A549 (cell line): ENCODE results near the gene CNIH2. TPM values are rescaled to one million over a fixed set of nuclear protein-coding genes. Genes with fewer than 3 reads are reported as not detected.

Source experiments
- ATAC-seq, 2 experiments: fragments of 200-7000 bp in 1 of 2; fragments of >200 bp in 1 of 2; cut with Nextera tagmentation in 1 of 2; cut with Tn5 transposase in 1 of 2; 3 replicates each; pipeline versions ENCODE4 v1.8.0 to v1.9.1; 2018 to 2020; ENCODE audit warnings: mild to moderate bottlenecking in 1 of 2, moderate library complexity in 1 of 2
- CTCF ChIA-PET: fragments of 300-600 bp; sonication (Branson Sonifier 250); formaldehyde crosslinking; extraction: SDS; loops from one replicate; lab custom pipeline; 2021; ENCODE audit warnings: antibody characterized with exemption, inconsistent platforms; lab: Yijun Ruan, JAX
- POLR2A ChIA-PET: fragments of 350-600 bp; formaldehyde crosslinking; extraction: SDS; loops from one replicate; lab custom pipeline; 2021; ENCODE audit warnings: antibody characterized with exemption, inconsistent platforms; lab: Yijun Ruan, JAX
- DNase-seq, 2 experiments: peaks; one replicate each; pipeline versions ENCODE4 v3.0.0 to v3.0.0-alpha.2; 2011 to 2016; ENCODE audit warnings: low read depth in 1 of 2, low spot score in 1 of 2
- FAIRE-seq: peaks from 2 replicates; lab custom pipeline; 2011; peaks lifted over from hg19 to GRCh38; lab: Jason Lieb, UNC
- H3K27ac ChIP-seq, 2 experiments: fragments of >200 bp; sonication (Bioruptor Twin); formaldehyde crosslinking; 3 replicates each; pipeline ENCODE4 v1.5.1; 2016 to 2017
- H3K4me1 ChIP-seq: fragments of >200 bp; sonication (Bioruptor Twin); formaldehyde crosslinking; 3 replicates; pipeline ENCODE4 v1.6.1; 2016
- H3K4me2 ChIP-seq: fragments of >200 bp; sonication (Bioruptor Twin); formaldehyde crosslinking; 3 replicates; pipeline ENCODE4 v1.6.1; 2016
- H3K4me3 ChIP-seq: fragments of >200 bp; sonication (Bioruptor Twin); formaldehyde crosslinking; 3 replicates; pipeline ENCODE4 v1.5.1; 2016
- H3K9me3 ChIP-seq: fragments of >200 bp; sonication (Bioruptor Twin); formaldehyde crosslinking; 3 replicates; pipeline ENCODE4 v1.6.1; 2016
- ATOH8 ChIP-seq: fragments of 250-450 bp; sonication (Bioruptor Pico); IDR thresholded peaks from 2 replicates; pipeline ENCODE4 v1.5.0; 2020; ENCODE audit warnings: low read depth, mild to moderate bottlenecking, moderate library complexity
- BHLHE40 ChIP-seq: IDR thresholded peaks from 2 replicates; pipeline ENCODE4 v1.6.1; 2012; ENCODE audit warnings: low read depth, low read length, inconsistent platforms
- CBX2 ChIP-seq: fragments of 200-600 bp; sonication (generic); IDR thresholded peaks from 2 replicates; pipeline ENCODE4 v1.6.1; 2016; ENCODE audit warnings: low read depth, mild to moderate bottlenecking, borderline replicate concordance
- CBX8 ChIP-seq: fragments of 200-600 bp; sonication (generic); IDR thresholded peaks from 2 replicates; pipeline ENCODE4 v1.6.1; 2016
- CHD2 ChIP-seq: fragments of 150-350 bp; IDR thresholded peaks from 2 replicates; pipeline ENCODE4 v1.6.1; 2014; ENCODE audit warnings: low read length; ENCODE audit not compliant: partially characterized antibody
- FOXS1 ChIP-seq: fragments of 250-450 bp; sonication (Bioruptor Pico); IDR thresholded peaks from 2 replicates; pipeline ENCODE4 v1.5.0; 2020; ENCODE audit warnings: mild to moderate bottlenecking, moderate library complexity
- HDAC2 ChIP-seq: fragments of 200-600 bp; sonication (generic); IDR thresholded peaks from 2 replicates; pipeline ENCODE4 v1.6.1; 2016
- HEYL ChIP-seq: fragments of 250-450 bp; sonication (Bioruptor Pico); IDR thresholded peaks from 2 replicates; pipeline ENCODE4 v1.8.0; 2021; ENCODE audit warnings: mild to moderate bottlenecking, moderate library complexity
- HOXB13 ChIP-seq: fragments of 250-450 bp; sonication (Bioruptor Pico); IDR thresholded peaks from 2 replicates; pipeline ENCODE4 v1.5.0; 2020; ENCODE audit warnings: low read depth, mild to moderate bottlenecking, moderate library complexity
- HOXB5 ChIP-seq: fragments of 250-450 bp; sonication (Bioruptor Pico); IDR thresholded peaks from 2 replicates; pipeline ENCODE4 v1.5.0; 2020; ENCODE audit warnings: mild to moderate bottlenecking, moderate library complexity
- JUNB ChIP-seq: fragments of >200 bp; sonication (Bioruptor Twin); formaldehyde crosslinking; IDR thresholded peaks from 2 replicates; pipeline ENCODE4 v1.6.1; 2016
- MAX ChIP-seq: IDR thresholded peaks from 2 replicates; pipeline ENCODE4 v1.6.1; 2012
- MYC ChIP-seq: IDR thresholded peaks from 2 replicates; pipeline ENCODE4 v1.6.1; 2012; ENCODE audit warnings: mild to moderate bottlenecking, inconsistent platforms, low read length, improper control_type of control experiment, borderline replicate concordance
- NFE2L2 ChIP-seq: fragments of 150-350 bp; conservative IDR thresholded peaks from 2 replicates; pipeline ENCODE4 v1.6.1; 2014; ENCODE audit warnings: low read length
- NPAS2 ChIP-seq: fragments of 250-450 bp; sonication (Bioruptor Pico); IDR thresholded peaks from 2 replicates; pipeline ENCODE4 v1.8.0; 2022; ENCODE audit warnings: mild to moderate bottlenecking, moderate library complexity, borderline replicate concordance
- NR3C1 ChIP-seq: fragments of >200 bp; sonication (Bioruptor Twin); formaldehyde crosslinking; IDR thresholded peaks from 3 replicates; pipeline ENCODE4 v1.6.1; 2017
- RAD21 ChIP-seq, 2 experiments: fragments of >200 bp in 1 of 2; sonication (Bioruptor Twin) in 1 of 2; formaldehyde crosslinking in 1 of 2; IDR thresholded peaks in 1 of 2; conservative IDR thresholded peaks in 1 of 2; 2 replicates in 1 of 2; 3 replicates in 1 of 2; pipeline ENCODE4 v1.6.1; 2012 to 2018; ENCODE audit warnings: inconsistent platforms in 1 of 2
- RARB ChIP-seq: fragments of 250-450 bp; sonication (Bioruptor Pico); IDR thresholded peaks from 2 replicates; pipeline ENCODE4 v1.8.0; 2021; ENCODE audit warnings: mild to moderate bottlenecking, moderate library complexity
- RCOR1 ChIP-seq: fragments of 150-350 bp; IDR thresholded peaks from 2 replicates; pipeline ENCODE4 v1.6.1; 2014; ENCODE audit warnings: antibody characterized with exemption, low read length, low read depth
- RFX5 ChIP-seq: fragments of 450-650 bp; IDR thresholded peaks from 2 replicates; pipeline ENCODE4 v1.7.1; 2014; ENCODE audit warnings: antibody characterized with exemption, mild to moderate bottlenecking, moderate library complexity
- RNF2 ChIP-seq: fragments of 200-600 bp; sonication (generic); IDR thresholded peaks from 2 replicates; pipeline ENCODE4 v1.6.1; 2016; ENCODE audit warnings: low read depth, mild to moderate bottlenecking, antibody characterized with exemption, moderate library complexity, borderline replicate concordance
- SMC3 ChIP-seq: fragments of >200 bp; sonication (Bioruptor Twin); formaldehyde crosslinking; IDR thresholded peaks from 3 replicates; pipeline ENCODE4 v1.6.1; 2018; ENCODE audit warnings: inconsistent platforms
- TFCP2L1 ChIP-seq: fragments of 250-450 bp; sonication (Bioruptor Pico); IDR thresholded peaks from 2 replicates; pipeline ENCODE4 v1.5.0; 2021; ENCODE audit warnings: mild to moderate bottlenecking
- ZFP36 ChIP-seq: fragments of 450-650 bp; IDR thresholded peaks from 2 replicates; pipeline ENCODE4 v1.6.1; 2014; ENCODE audit warnings: borderline replicate concordance; ENCODE audit not compliant: partially characterized antibody
- WGBS: methylation state at CpG from one replicate; pipeline ENCODE4 v1.1.6; 2017; ENCODE audit errors: missing lambda C conversion rate; 5-methylcytosine and 5-hydroxymethylcytosine counted together
- polyA plus RNA-seq, 4 experiments: library from polyadenylated mRNA; depleted of rRNA in 3 of 4; stranded (reverse); fragments of >200 nt; fragmentation: RNase III in 1 of 4; extraction: RNeasy Plus Mini Kit Qiagen cat#74134 plus additional on column Dnase treatment in 1 of 4; gene quantifications; 2 replicates in 3 of 4; 3 replicates in 1 of 4; pipeline ENCODE4 v1.2.3, GENCODE V29; 2011 to 2017
- TF ChIP-seq, protein P1 (sequence below): fragments of >200 bp; sonication (Bioruptor Twin); formaldehyde crosslinking; IDR thresholded peaks from 3 replicates; pipeline ENCODE4 v1.5.1; 2016
- TF ChIP-seq, protein P2 (sequence below): IDR thresholded peaks from 2 replicates; pipeline ENCODE4 v1.6.1; 2012; ENCODE audit warnings: low read depth, borderline replicate concordance
- TF ChIP-seq, protein P3 (sequence below): fragments of >200 bp; sonication (Bioruptor Twin); formaldehyde crosslinking; IDR thresholded peaks from 3 replicates; pipeline ENCODE4 v1.6.1; 2016
- TF ChIP-seq, protein P4 (sequence below): IDR thresholded peaks from 2 replicates; pipeline ENCODE4 v1.6.1; 2012
- TF ChIP-seq, protein P5 (sequence below): fragments of 450-650 bp; IDR thresholded peaks from 2 replicates; pipeline ENCODE4 v1.6.1; 2014; ENCODE audit warnings: antibody characterized with exemption

Gene CNIH2
- polyA plus RNA-seq, 2 of the 4 experiments (the other 2 are of a cell fraction) = 0.98 to 1.1 TPM

GRCh38 chr11:66328031-66328301 lies 50.0 kb downstream of the CNIH2 start (continued):
- TF ChIP-seq CHD2 (no peak), HEYL (no peak), TFCP2L1 (CRISPR knock-in tag) (no peak), FOXS1 (CRISPR knock-in tag) (no peak), CBX8 (no peak)

DNA sequence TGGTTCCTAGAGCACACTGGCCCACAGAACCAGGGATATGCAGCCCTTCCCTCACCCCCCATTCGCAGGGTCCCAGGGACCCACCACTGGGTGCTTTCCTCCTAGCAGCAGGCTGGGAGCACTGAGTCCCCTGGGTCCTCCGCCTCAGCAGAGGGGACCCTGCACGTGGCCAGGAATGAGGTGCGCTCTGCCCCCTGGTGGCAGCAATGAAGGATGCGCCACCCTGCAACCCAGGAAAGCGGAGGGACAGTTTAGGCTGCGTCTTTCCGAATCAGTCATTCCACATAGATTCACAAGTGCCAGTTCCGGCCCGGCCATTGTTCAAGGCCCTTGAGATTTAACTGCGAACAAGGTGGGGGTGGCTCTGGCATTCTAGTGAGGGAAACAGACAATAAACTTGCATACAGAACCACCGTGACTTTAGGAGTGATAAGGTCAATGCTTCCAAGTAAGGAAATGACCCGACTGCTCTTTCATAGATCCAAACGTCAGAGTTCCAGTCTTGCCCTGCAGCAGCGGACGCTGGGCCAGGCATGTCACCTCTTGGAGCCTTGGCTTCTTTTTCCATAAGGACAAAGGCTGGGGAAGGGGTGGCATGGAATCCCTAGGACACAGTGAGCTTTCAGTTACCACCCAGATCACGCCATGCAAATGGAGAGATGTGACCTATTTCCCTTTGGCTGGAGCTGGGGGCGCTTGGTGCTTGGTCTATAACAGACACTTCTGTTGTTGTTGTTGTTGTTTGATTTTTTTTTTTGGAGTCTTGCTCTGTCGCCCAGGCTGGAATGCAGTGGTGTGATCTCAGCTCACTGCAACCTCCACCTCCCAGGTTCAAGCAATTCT lies 50.5 kb downstream of the CNIH2 start:
- Histone ChIP-seq H3K9me3 (no peaks in the 10 kb centered on the region), H3K27ac (peak overlapping the region; percentile 48 to 88; a peak in 5 of 6 replicates), H3K4me1 (peaks cover 37% of the 10 kb centered on the region), H3K4me2 (peak overlapping the region; percentile 50), H3K4me3 (no peak overlapping the region)
- DNase-seq (peak; percentile 78 to 83), FAIRE-seq (no peak), ATAC-seq (peak; percentile 71 to 87)
- whole genome bisulfite sequencing = 23% methylated on average over 16 of the region's 19 CpGs
- ChIA-PET POLR2A (interaction anchor here (0.7 to 0.9 kb wide), 2 partner anchors 16 to 19 kb away, joined by 3 to 4 read pairs; no protein-coding TSS in a partner anchor), CTCF (interaction anchor here (0.6 to 8.7 kb wide), 9 partner anchors 10 to 132 kb away, joined by 3 to 247 read pairs (median 6); partner anchors contain the start of genes BRMS1 and CD248)
- TF ChIP-seq NFE2L2 (no peak), RFX5 (no peak), MYC (peak; percentile 96), CBX2 (no peak), NR3C1 (no peak), NPAS2 (peak; percentile 74; the same call in 1 of the 2 replicates), RCOR1 (no peak), BHLHE40 (0 out of 2 replicates have a peak, but pooled peaks have one; percentile 32), HOXB5 (CRISPR knock-in tag) (no peak), MAX (peak; percentile 100), RAD21 (conservative IDR thresholded peaks at IDR 0.05 in 1 of 2, IDR thresholded peaks at IDR 0.05 in 1 of 2) (peak; percentile 83 to 86), RNF2 (no peak), JUNB (no peak), TFCP2L1 (CRISPR knock-in tag) (0 out of 2 replicates have a peak, but pooled peaks have one; percentile 59), RARB (no peak), CHD2 (no peak), HOXB13 (no peak), ZFP36 (no peak), SMC3 (peak; percentile 96), ATOH8 (CRISPR knock-in tag) (0 out of 2 replicates have a peak, but pooled peaks have one; percentile 27), HDAC2 (no peak)
- TF ChIP-seq, protein P1, sequence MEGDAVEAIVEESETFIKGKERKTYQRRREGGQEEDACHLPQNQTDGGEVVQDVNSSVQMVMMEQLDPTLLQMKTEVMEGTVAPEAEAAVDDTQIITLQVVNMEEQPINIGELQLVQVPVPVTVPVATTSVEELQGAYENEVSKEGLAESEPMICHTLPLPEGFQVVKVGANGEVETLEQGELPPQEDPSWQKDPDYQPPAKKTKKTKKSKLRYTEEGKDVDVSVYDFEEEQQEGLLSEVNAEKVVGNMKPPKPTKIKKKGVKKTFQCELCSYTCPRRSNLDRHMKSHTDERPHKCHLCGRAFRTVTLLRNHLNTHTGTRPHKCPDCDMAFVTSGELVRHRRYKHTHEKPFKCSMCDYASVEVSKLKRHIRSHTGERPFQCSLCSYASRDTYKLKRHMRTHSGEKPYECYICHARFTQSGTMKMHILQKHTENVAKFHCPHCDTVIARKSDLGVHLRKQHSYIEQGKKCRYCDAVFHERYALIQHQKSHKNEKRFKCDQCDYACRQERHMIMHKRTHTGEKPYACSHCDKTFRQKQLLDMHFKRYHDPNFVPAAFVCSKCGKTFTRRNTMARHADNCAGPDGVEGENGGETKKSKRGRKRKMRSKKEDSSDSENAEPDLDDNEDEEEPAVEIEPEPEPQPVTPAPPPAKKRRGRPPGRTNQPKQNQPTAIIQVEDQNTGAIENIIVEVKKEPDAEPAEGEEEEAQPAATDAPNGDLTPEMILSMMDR = peak; percentile 93
- TF ChIP-seq, protein P2, sequence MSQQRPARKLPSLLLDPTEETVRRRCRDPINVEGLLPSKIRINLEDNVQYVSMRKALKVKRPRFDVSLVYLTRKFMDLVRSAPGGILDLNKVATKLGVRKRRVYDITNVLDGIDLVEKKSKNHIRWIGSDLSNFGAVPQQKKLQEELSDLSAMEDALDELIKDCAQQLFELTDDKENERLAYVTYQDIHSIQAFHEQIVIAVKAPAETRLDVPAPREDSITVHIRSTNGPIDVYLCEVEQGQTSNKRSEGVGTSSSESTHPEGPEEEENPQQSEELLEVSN = peak; percentile 87; the same call in 1 of the 2 replicates
- TF ChIP-seq, protein P3, sequence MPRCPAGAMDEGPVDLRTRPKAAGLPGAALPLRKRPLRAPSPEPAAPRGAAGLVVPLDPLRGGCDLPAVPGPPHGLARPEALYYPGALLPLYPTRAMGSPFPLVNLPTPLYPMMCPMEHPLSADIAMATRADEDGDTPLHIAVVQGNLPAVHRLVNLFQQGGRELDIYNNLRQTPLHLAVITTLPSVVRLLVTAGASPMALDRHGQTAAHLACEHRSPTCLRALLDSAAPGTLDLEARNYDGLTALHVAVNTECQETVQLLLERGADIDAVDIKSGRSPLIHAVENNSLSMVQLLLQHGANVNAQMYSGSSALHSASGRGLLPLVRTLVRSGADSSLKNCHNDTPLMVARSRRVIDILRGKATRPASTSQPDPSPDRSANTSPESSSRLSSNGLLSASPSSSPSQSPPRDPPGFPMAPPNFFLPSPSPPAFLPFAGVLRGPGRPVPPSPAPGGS = no peak
- TF ChIP-seq, protein P4, sequence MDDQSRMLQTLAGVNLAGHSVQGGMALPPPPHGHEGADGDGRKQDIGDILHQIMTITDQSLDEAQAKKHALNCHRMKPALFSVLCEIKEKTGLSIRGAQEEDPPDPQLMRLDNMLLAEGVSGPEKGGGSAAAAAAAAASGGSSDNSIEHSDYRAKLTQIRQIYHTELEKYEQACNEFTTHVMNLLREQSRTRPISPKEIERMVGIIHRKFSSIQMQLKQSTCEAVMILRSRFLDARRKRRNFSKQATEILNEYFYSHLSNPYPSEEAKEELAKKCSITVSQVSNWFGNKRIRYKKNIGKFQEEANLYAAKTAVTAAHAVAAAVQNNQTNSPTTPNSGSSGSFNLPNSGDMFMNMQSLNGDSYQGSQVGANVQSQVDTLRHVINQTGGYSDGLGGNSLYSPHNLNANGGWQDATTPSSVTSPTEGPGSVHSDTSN = no peak
- TF ChIP-seq, protein P5, sequence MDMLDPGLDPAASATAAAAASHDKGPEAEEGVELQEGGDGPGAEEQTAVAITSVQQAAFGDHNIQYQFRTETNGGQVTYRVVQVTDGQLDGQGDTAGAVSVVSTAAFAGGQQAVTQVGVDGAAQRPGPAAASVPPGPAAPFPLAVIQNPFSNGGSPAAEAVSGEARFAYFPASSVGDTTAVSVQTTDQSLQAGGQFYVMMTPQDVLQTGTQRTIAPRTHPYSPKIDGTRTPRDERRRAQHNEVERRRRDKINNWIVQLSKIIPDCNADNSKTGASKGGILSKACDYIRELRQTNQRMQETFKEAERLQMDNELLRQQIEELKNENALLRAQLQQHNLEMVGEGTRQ = peak; percentile 71
